ENCODE measurements around the gene GGN.

GRCh38 chr19:38413416-38413815 is 25.6 kb upstream of the GGN start:
- TF ChIP-seq CTCF (IDR thresholded peaks at IDR 0.05) (no peak), RAD21 (IDR thresholded peaks at IDR 0.05; ENCODE audit: low read length) (no peak)

Data from SK-N-SH (cell line).